H4 (cell line): ENCODE results near the gene DNAJB7. TPM values are rescaled to one million over a fixed set of nuclear protein-coding genes. Genes with fewer than 3 reads are reported as not detected.
A peak's percentile ranks its signal among the peaks of the same experiment; 100 is the strongest.
"Not testable (repeated sequence)": the region's sequence is repeated elsewhere in the genome, so short reads cannot be mapped to it uniquely, and the experiment has no call there.

Experiments
- DNase-seq: peaks from one replicate; pipeline ENCODE4 v3.0.0-alpha.2; 2015; ENCODE audit warnings: low spot score
- total RNA-seq: library from RNA; depleted of rRNA; stranded (reverse); fragments of >200 nt; shearing (Covaris generic); gene quantifications from 2 replicates; pipeline ENCODE4 v1.2.3, GENCODE V29; 2014; rRNA removed

Gene DNAJB7
- total RNA-seq: not detected in 2 replicates

DNA sequence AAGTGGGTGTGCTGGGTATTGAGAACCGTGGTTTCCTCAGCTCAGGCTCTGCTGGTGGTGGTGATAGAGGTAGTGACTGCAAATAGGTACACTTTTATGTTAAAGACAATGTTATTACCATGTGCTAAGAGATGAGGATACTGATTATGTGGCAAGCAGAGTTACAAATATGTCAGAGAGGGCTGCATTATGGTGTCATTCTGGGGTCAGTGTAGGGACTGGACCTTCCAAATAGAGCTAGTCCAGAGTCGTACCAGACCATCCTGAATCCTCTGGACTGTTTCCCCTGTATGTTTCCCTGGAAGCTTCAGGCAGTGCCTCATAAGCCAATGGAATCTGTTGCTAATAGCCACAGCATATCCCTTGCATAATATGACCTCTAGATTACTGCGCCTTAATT, at the start of gene DNAJB7:
Gene DNAJB7 (minus strand): TSS at position 101 of the 400 bp plus-strand sequence. CDS start 119 bp downstream, outside the sequence.
- no peak for DNase-seq

DNA sequence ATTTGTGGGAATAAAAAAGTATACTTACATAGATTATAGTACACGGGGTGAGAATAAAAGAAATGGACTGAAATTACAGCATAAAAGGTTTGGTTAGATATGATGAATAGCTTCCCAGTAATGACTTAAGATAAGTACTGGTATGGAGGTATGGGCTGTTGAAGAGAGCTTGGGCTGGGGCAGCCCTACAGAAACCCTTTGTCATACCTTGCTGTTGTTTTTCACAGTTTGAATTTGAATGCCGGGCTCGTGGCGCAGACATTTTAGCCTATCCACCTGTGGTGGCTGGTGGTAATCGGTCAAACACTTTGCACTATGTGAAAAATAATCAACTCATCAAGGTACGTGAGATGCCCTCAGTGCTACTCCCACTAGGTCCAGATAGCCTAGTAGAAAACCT, 47.0 kb upstream of the DNAJB7 start:
- no peak for DNase-seq

DNA sequence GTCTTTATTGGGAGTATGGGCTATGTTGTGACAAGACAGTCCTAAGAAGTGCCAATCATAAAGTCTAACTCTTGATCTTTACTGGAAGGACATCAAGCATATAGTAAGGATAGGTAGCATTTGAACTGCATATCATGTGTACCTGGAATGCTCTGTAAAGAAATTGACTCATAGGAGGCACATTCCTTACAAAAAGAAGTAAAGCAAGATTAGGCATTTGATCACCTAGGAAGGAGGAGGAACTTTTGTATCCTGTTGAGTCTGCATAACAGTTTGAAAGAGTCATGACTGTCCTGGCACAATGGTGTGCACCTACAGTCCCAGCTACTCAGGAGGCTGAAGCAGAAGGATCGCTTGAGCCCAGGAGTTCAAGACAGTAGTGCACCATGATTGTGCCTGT, 42.2 kb upstream of the DNAJB7 start:
- DNase-seq: no peak

DNA sequence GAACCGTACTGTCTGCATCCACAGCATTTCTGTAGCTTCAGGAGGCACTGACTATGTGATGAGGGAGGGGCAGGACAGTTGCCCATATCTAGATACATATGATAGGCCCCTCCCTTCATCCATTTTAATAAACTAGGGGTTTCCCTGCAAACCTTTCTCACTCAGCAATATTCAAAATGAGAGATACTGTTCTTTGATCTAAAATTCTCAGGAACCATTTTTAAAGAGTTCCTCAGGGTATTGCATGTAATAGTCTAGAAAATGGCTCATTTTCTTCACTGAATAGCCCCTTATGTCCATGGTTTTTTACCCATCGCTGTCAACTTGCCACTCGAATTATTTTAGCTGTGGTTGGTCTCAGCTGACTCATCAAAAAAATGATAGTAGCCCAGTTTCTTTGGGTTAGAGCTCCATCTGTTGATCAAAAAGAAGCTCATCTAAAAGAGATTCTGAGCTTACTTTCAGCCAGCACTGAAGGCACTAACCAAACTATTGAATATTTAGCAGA, 37.0 kb upstream of the DNAJB7 start:
- peak; percentile 34 for DNase-seq

DNA sequence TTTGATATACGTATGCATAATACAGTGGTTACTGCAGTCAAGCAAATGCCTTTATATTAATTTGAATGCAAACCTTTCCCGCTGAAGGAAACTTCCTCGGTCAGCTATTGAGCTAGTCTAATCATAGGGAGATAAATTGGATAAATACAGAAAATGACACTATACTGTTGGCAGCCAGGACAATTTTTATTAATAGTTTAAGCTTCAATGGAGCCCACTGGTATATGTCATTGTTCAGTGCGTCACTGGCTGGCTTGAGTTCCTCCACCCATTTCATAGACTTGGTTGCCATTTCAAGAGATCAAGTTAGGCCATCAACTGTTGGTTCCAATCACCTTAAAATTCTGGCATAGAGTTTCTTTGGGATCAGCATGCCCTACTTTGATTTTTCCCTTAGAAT, 32.5 kb upstream of the DNAJB7 start:
- DNase-seq: no peak

DNA sequence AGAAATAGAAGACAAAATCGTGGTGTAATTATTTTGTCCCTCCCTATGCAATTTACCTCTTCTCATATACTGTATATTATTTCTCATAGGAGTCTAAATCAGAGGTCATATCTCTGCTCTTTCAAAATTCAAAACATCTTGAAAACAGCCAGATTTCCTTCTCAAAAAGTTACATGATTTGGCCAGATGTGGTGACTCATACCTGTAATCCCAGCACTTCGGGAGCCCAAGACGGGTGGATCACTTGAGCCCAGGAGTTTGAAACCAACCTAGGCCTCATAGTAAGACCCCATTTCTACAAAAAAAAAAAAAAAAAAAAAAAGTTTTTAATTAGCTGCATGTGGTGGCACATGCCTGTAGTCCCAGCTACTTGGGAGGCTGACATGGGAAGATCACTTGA, 29.0 kb upstream of the DNAJB7 start:
- DNase-seq: no peak

DNA sequence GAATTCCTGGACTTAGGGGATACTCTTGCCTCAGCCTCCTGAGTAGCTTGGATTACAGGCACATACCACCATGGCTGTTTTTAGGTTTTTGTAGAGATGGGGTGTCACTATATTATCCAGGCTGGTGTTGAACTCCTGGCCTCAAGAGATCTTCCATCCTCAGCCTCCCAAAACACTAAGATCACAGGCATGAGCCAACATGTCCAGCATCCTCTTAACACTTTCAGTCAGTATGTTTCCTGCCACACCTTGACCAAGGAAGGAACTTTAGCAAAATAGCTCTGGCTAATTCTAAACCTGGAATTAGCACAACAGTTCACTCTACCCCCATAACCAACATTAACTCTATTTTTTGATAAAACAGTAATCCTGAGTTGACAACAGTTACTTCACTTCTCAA, 27.2 kb upstream of the DNAJB7 start:
- no peak for DNase-seq

DNA sequence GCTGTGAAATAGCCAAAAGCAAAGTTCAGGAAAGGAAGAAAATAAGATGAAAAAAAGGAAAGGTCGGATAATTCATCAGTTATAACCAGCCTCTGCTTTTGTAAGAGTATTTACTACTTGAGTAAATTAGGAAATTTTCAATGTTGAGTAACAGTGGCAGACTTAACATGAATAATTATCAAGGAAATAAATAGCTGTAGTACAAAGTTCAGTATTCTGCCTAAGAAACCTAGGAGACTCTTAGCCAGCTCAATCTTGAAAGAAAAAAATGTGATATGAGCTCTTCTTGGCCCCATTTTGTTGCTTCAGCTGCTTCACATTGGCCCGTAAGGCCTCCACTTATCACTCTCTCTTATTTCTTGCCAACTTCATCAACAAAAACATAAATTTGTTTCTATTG, 17.0 kb upstream of the DNAJB7 start:
- no peak for DNase-seq

DNA sequence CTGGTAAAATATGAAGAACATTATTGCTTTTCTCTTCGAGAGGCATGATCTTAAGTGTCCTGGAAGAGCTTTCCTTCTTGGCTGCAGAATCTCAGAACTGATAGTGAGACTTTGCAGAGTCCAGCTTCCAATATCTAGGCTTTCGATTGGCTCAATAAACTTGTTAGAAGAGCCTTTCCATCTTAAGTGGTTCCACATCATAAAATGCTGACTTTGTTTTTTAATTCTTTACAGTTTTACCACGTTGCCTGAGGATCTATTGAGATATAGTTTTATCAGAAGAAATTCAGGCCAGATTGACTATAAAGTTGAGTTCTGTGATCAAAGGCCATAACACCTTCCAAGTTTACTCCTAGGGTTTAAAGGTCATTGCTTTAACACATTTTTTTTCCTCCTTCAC, 15.6 kb upstream of the DNAJB7 start:
- DNase-seq: no peak

DNA sequence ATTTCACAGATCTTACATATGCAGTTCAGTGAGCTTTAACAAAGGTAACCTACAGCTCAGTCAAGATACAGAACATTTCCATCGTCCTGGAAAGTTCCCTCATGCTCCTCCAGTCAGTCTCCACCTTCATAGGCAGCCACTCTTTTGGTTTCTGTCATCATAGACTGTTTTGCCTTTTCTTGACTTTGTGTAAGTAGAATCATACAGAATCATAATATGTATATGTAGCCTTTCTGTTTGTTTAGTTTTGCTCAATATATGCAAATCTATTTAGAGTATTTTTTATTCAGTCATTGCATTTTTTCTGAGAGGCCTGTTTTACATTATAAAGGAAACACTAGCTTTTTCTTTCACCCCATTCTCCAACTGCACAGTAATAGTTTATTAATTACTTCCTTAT, 15.0 kb upstream of the DNAJB7 start:
- DNase-seq: no peak

DNA sequence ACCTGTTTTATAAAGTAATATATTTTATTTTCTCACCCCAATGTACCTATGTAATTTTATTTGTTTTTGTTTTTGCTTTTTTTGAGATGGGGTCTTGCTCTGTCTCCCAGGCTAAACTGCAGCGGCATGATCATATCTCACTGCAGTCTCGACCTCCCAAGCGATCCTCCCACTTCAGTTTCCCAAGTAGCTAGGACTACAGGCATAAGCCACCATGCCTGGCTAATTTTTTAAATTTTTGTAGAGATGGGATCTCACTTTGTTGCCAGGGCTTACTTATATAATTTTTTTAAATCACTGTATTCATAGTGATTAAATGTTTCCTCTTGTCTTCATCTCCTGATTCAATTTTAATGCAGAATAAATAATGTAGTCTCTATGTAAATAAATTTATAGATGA, 13.2 kb upstream of the DNAJB7 start:
- no peak for DNase-seq

DNA sequence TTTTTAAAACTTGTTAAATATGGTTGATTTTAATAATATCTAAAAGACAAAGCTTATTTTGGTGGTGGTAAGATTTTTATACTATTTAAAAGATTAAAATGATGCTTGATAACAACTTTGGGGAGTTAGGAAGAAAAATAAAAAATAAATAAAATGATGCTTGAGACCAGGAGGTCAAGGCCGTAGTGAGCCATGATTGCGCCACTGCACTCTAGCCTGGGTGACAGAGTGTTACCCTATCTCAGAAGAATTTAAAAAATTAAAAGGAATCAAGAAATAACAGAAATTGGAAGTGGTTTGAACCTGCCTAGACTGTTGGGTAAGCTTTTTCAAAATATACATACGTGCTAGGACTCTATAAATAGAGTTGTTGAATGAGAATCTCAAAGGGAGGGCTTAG, 12.1 kb upstream of the DNAJB7 start:
- no peak for DNase-seq

DNA sequence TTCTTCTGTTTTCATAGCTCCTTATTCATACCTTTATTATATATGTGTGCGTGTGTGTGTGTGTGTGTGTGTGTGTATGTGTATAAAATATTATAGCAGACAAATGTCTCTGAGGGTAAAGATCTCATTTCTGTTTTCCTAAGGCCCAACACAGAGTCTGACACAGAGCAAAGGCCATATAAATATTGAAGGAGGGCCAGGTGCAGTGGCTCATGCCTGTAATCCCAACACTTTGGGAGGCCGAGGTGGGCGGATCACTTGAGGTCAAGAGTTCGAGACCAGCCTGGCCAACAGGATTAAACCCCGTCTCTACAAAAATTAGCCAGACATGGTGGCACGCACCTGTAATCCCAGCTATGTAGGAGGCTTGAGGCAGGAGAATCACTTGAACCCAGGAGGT, 6.5 kb upstream of the DNAJB7 start:
- not testable (repeated sequence) for DNase-seq

DNA sequence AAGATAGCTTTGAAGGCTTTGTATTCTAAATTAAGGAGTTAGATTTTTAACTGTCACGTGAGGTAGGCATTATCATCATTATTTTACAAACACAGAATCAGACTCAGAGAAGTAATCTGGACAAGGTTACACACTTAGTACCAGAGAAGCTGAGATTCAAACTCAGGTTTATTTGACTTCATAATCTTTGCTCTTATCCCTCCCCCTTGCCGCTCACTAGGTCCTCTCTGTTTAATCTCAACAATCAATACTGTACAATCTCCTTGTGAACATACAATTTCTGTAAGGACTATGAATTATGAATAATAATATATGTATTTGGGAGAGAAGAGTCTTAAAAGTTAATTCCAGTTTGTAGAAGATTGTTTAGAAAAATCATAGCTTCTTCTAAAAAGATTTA, 5.2 kb upstream of the DNAJB7 start:
- no peak for DNase-seq

DNA sequence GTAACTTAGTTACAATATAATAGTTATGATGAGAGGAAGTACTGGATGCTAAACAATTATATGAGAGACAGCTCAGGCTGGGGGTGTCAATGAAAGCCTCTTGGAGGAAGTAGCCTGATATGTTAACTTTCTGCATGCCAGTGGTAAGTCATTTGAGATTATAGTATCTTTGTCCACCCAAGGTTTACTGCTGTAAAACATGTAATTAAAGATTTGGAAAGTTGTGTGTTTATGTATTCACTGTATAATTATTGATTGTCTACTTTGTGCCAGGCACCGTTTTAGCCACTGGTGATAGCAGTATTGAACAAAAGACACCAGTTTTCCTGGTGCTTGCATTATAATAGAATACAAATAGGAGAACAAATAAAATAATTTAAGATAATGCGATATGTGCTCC, 624 bp upstream of the DNAJB7 start:
- no peak for DNase-seq

DNA sequence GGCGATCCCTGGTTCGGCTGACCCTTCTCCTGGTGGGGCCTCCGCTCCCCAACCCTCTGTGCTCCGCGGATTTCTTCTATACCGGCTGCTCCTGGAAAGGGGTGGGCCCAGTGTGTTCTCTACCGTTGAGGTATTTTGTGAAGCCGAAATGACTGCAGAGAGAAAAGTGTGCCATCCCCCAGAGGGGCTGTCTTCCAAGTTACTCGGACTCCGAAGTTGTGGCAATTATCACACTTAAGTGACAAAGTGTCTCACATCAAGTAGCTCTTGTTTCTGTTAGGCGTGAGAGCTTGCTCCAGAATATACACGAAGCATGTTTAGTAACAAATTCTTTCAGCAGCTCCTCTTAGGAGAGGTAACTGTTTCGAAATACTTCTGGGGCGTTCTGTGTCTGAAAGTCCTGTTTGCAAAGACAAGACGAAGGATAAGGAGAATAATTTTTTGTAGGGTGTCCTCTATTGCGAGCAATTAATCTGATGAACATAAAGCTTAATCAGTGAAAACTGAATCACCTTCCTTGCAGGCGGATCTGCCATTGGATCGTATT, 4.5 kb downstream of the DNAJB7 start:
- DNase-seq: no peak

DNA sequence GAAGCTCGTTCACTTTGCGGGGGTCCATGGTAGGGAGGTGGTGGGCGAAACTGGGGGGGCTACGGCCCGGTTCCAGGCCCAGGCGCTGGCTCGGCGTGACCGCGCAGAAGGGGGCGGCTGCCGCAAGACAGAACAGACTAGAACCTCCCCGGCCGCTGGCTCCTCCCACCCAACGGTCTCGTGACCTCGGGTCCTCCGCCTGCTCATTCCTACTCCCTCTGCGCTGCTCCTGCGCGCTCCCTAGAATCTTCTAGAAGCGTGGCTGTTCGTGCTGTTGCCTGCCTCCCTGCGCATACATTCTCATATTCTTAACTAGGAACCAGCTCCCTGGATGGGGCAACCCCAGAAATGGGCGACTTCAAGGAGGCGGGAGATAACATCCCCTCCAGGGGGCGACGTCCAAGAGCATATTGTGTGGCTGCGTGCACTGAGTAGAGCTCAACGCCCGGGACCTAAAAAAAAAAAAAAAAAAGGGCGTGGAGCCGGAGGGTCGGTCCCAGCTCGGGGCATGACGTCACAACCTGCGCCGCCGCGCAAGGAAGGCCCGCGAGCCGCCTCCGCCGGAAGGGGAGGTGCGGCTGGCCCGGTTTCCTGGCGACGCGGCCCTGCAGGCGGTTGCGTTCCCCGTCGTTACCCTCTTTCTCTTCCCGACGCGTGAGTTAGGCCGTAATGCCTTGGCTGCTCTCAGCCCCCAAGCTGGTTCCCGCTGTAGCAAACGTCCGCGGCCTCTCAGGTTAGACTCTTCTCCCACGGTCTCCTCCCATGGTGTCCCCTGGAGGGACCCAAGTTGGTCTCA, 5.2 kb downstream of the DNAJB7 start, which contains the start of the genes ST13 and XPNPEP3:
Gene ST13 (minus strand): TSS at position 127 of the 796 bp plus-strand sequence. CDS start 99 bp downstream, at position 28.
Gene XPNPEP3 (plus strand): TSS at position 636 of the 796 bp plus-strand sequence. CDS start 34 bp downstream, at position 670.
- peak; percentile 96 for DNase-seq

DNA sequence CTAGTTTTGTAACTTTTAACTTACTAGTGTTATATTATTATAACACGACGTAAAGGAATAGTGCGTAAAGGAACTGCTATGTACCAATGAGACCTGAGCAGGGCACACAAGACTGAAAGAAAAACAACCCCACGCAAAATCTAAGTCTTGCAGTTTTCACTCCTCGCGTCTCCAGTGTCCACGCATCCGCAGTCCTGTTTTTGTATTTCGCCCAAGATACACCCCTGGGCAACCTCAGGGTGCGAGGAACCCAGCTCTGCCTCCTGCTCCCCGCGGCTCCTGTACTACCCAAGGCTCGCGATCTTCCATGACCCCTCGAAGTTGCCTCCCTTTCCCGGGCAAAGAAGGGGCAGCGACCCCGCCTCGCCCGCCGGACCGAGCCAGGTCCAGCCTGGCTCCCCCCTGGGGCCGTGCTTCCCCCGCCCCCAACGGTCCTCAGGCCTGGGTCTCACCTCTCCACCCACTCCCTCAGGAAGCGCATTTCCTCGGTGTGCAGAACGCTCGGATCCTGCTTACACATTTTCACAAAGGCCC, 5.9 kb downstream of the DNAJB7 start:
- no peak for DNase-seq

DNA sequence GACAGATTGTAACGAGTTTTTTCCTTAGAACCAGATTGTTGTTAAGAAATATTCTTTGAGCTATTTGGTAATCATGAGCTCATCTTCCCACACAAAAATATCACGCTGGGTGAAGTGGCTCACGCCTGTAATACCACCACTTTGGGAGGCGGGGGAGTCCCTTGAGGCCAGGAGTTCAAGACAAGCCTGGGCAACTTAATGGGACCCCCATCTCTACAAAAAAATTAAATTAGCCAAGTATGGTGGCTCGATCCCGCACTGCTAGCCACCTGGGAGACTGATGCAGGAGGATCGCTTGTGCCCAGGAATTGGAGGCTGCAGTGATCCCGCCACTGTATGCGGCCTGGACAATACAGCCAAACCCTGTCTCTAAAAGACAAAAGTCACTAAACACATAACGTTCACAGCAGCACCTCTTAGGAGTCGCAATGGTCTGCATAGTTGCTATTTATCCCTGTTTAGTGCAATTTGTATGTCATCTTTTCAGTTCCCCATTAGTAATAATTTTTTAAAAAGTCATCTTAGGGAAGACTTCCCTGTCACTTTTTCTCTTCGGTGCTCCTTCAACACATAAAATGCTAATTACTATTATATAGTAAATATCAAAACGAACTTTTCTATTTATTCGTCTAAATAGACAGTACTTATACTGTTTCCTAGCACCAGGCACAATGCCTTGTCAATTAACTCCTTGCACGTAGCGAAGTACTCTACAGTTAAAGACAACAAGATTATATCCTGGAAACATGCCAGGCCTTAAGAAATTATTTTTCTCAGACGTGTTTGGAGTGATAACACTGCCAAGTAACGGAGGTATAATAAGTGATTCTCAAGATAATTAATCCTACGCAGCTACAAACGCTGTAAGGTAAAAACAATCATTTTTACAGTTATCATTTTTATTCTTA, 6.6 kb downstream of the DNAJB7 start:
- DNase-seq: no peak

DNA sequence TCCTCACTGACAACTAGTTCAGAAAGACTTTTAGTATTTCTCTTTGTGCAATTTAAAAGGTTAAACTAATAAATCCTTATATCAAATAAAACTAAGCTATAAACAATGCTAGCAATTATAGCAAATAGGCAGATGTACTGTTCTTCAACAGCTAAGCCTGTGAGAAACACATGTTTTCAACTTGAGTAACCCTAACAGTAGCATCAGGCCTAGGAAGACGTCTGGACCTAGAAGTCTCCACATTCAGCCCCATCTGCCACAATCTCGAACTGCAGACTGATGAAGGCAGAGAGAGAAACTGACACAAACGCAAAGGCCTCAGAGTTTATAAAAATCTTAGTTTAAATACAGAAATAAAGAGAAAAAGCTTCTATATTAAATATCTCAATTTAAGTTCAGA, 8.0 kb downstream of the DNAJB7 start:
- DNase-seq: no peak

DNA sequence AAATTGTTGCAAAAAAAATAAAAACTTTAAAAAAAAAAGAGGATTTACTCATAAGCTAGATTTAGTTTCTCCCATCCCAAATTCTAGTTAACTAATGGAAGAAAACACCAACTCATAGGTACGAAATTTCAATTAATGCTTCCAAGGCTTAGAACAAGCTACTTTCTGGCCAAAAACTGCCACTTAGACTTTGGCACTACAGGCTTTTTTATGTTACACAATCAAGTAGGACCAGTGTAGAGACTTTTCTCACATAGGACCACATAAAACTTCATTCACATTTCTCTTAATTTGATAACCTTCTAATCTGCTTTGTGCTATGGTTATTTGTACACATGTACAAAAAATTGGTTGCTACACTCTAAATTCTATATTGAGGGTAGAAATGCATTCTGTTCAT, 8.6 kb downstream of the DNAJB7 start:
- no peak for DNase-seq

DNA sequence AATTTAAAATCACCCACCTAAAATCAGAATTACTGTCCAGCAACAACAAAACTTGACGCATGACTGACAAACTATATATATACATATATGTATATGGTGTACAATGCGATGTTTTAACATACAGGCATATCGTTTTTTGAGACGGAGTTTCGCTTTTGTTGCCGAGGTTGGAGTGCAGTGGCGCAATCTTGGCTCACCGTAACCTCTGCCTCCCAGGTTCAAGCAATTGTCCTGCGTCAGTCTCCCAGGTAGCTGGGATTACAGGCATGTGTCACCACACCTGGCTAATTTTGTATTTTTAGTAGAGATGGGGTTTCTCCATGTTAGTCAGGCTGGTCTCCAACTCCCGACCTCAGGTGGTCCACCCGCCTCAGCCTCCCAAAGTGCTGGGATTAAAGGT, 16.1 kb downstream of the DNAJB7 start:
- not testable (repeated sequence) for DNase-seq
